ENCODE data around the gene USP19.

The USP19 gene

GRCh38 chr3:49132437-49133225 is 12.0 kb upstream of the USP19 start, which contains the start of gene LAMB2:
Gene LAMB2, minus strand, starts transcription at chr3:49133050. Its CDS starts 183 bp downstream, at chr3:49132867.
- no peak for DNase-seq (ENCODE audit: low spot score)
- TF ChIP-seq, protein P1, sequence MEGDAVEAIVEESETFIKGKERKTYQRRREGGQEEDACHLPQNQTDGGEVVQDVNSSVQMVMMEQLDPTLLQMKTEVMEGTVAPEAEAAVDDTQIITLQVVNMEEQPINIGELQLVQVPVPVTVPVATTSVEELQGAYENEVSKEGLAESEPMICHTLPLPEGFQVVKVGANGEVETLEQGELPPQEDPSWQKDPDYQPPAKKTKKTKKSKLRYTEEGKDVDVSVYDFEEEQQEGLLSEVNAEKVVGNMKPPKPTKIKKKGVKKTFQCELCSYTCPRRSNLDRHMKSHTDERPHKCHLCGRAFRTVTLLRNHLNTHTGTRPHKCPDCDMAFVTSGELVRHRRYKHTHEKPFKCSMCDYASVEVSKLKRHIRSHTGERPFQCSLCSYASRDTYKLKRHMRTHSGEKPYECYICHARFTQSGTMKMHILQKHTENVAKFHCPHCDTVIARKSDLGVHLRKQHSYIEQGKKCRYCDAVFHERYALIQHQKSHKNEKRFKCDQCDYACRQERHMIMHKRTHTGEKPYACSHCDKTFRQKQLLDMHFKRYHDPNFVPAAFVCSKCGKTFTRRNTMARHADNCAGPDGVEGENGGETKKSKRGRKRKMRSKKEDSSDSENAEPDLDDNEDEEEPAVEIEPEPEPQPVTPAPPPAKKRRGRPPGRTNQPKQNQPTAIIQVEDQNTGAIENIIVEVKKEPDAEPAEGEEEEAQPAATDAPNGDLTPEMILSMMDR (IDR thresholded peaks at IDR 0.05; ENCODE audit: extremely low read depth, missing control alignments): no peak

- TF ChIP-seq, protein P1 (IDR thresholded peaks at IDR 0.05; ENCODE audit: extremely low read depth, missing control alignments): no peak
- no peak for DNase-seq (ENCODE audit: low spot score)
Observed at GRCh38 chr3:49132073-49132436, 11.4 kb upstream of the USP19 start.

GRCh38 chr3:49131576-49131975 is 11.0 kb upstream of the USP19 start:
- DNase-seq (ENCODE audit: low spot score): no peak
- TF ChIP-seq, protein P1 (IDR thresholded peaks at IDR 0.05; ENCODE audit: extremely low read depth, missing control alignments): no peak

DNA sequence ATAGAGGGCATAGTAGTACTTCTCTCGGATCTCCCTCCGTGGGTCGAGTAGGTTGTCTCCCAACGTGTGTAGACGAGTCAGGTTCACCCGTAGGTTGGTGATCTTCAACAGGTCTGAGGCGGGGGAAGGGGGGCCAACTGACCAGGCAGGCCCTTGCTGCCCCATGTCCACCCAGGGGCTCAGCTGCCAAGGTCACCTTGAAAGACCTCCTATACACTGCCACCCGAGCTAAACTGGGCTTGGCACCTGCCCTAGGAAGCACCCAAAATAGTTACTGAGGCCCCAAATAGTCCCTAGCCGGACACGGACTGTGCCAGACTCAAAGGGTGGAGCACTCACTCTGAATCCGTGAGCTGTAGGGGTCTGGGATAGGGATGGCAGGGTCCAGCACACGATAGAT is 10.4 kb upstream of the USP19 start:
- TF ChIP-seq, protein P1 (IDR thresholded peaks at IDR 0.05; ENCODE audit: extremely low read depth, missing control alignments): no peak
- no peak for DNase-seq (ENCODE audit: low spot score)

GRCh38 chr3:49124991-49125670 is 4.5 kb upstream of the USP19 start:
- DNase-seq (ENCODE audit: low spot score): no peak
- TF ChIP-seq, protein P1 (IDR thresholded peaks at IDR 0.05; ENCODE audit: extremely low read depth, missing control alignments): peak; percentile 29

DNA sequence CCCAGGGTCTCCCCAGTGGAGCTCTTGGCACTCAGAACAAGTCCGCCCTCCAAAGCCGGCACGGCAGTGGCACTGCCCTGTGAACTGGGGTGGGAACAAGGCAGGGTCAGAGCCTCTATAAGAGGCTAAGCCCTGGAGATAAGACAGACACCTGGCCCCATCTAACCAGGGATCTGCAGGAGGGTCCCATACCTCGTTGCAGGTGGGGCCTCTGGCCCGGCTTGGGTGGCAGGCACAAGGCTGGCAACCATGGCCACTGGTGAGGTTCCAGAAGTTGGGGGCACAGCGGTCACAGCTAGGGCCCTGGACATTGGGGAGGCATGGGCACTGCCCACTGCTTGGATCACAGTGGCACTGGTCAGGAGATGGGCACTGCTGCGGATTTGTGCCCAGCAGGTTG is 3.6 kb upstream of the USP19 start:
- TF ChIP-seq, protein P1 (IDR thresholded peaks at IDR 0.05; ENCODE audit: extremely low read depth, missing control alignments): no peak
- no peak for DNase-seq (ENCODE audit: low spot score)

DNA sequence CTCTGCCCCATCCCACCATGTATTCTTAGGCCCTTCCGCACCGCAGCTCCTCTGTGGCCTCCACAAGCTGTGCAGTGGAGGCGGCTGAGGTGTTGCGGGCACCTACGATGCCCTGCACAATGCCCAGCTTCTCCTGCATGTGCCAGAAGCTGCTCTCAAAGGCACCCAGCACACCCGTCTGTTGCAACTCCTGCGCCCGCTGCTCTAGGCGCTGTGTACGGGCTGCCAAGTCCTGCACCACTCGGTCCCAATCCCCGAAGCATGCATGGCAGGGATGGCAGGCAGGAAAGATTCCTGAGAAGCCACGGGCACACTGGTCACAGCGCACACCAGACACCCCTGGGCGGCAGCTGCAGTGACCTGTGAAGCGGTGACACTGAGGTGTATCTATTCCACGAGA is 3.1 kb upstream of the USP19 start:
- TF ChIP-seq, protein P1 (IDR thresholded peaks at IDR 0.05; ENCODE audit: extremely low read depth, missing control alignments): no peak
- no peak for DNase-seq (ENCODE audit: low spot score)
